HG02973 (cell line): Measurements from ENCODE around the gene TBC1D14.
A peak's percentile ranks its signal among the peaks of the same experiment; 100 is the strongest.

Experiments
- ATAC-seq: cut with Tn5 transposase; IDR thresholded peaks from one replicate; pipeline ENCODE4 v1.9.1; 2021; ENCODE audit warnings: moderate library complexity; ENCODE audit not compliant: unreplicated experiment

TBC1D14 gene

GRCh38 chr4:6909113-6909969 is at the start of gene TBC1D14:
Gene TBC1D14 (plus strand): TSS chr4:6909826. CDS start chr4:6923390, 13,564 bp downstream.
- peak; percentile 89 for ATAC-seq

GRCh38 chr4:6868386-6868785 is 41.2 kb upstream of the TBC1D14 start:
- ATAC-seq: no peak

- no peak for ATAC-seq
Observed at GRCh38 chr4:6869944-6870343, 39.7 kb upstream of the TBC1D14 start.

- no peak for ATAC-seq
Observed at GRCh38 chr4:6873291-6873690, 36.3 kb upstream of the TBC1D14 start.

GRCh38 chr4:6873792-6874461 is 35.7 kb upstream of the TBC1D14 start:
- peak; percentile 66 for ATAC-seq

GRCh38 chr4:6874981-6875380 is 34.6 kb upstream of the TBC1D14 start:
- ATAC-seq: no peak

GRCh38 chr4:6875431-6875831 is 34.2 kb upstream of the TBC1D14 start:
- no peak for ATAC-seq

- ATAC-seq: no peak
Observed at GRCh38 chr4:6876440-6876839, 33.2 kb upstream of the TBC1D14 start.

- ATAC-seq: no peak
Observed at GRCh38 chr4:6877067-6877466, 32.6 kb upstream of the TBC1D14 start.

GRCh38 chr4:6878451-6879059 is 31.1 kb upstream of the TBC1D14 start:
- no peak for ATAC-seq

- no peak for ATAC-seq
Observed at GRCh38 chr4:6880691-6881090, 28.9 kb upstream of the TBC1D14 start.

- no peak for ATAC-seq
Observed at GRCh38 chr4:6881908-6882307, 27.7 kb upstream of the TBC1D14 start.

- ATAC-seq: no peak
Observed at GRCh38 chr4:6884341-6884870, 25.2 kb upstream of the TBC1D14 start.

GRCh38 chr4:6885953-6886557 is 23.6 kb upstream of the TBC1D14 start:
- no peak for ATAC-seq

- ATAC-seq: no peak
Observed at GRCh38 chr4:6886886-6887285, 22.7 kb upstream of the TBC1D14 start.

GRCh38 chr4:6887591-6888371 is 21.8 kb upstream of the TBC1D14 start:
- no peak for ATAC-seq

- ATAC-seq: no peak
Observed at GRCh38 chr4:6888506-6889071, 21.0 kb upstream of the TBC1D14 start.

- ATAC-seq: no peak
Observed at GRCh38 chr4:6889101-6889735, 20.4 kb upstream of the TBC1D14 start.

- no peak for ATAC-seq
Observed at GRCh38 chr4:6889736-6890324, 19.8 kb upstream of the TBC1D14 start.
